ENCODE measurements around the gene SMIM45.

The SMIM45 gene

DNA sequence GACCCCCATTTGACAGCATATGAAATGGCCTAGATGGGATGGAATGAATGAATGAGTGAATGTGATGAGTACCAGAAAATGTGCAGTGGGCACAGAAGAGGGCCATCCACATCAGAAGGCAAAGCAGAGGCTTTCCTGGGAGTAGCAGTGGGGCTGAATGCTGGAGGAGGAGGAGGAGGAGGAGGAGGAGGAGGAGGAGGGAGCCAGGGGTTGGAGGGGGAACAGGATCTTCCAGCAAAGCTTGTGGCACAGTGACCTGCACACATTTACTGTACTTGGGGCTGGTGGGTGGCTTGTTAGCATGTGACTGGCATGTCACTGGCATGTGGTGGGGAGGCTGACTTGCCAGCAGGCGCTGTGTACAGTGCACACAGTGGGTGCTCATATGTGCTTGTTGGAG, 26.8 kb downstream of the SMIM45 start:
- DNase-seq (ENCODE audit: low read depth, low spot score), result no peak
- Histone ChIP-seq H3K9me3 (ENCODE audit: low read depth, low read length) (no peaks in the 10 kb centered on the region), H3K4me3 (no peak overlapping the region), H3K9ac (ENCODE audit: insufficient read length) (no peak overlapping the region), H3K27ac (no peak overlapping the region), H3K36me3 (ENCODE audit: insufficient read depth, low read length) (no peaks in the 10 kb centered on the region)
- TF ChIP-seq POLR2AphosphoS5 (IDR thresholded peaks at IDR 0.05; ENCODE audit: borderline replicate concordance, low read depth, low read length) (no peak), FOXP2 (optimal IDR thresholded peaks at IDR 0.05; ENCODE audit: control extremely low read depth, extremely low read length, insufficient read depth) (no peak), EZH2 (IDR thresholded peaks at IDR 0.05) (no peak)

DNA sequence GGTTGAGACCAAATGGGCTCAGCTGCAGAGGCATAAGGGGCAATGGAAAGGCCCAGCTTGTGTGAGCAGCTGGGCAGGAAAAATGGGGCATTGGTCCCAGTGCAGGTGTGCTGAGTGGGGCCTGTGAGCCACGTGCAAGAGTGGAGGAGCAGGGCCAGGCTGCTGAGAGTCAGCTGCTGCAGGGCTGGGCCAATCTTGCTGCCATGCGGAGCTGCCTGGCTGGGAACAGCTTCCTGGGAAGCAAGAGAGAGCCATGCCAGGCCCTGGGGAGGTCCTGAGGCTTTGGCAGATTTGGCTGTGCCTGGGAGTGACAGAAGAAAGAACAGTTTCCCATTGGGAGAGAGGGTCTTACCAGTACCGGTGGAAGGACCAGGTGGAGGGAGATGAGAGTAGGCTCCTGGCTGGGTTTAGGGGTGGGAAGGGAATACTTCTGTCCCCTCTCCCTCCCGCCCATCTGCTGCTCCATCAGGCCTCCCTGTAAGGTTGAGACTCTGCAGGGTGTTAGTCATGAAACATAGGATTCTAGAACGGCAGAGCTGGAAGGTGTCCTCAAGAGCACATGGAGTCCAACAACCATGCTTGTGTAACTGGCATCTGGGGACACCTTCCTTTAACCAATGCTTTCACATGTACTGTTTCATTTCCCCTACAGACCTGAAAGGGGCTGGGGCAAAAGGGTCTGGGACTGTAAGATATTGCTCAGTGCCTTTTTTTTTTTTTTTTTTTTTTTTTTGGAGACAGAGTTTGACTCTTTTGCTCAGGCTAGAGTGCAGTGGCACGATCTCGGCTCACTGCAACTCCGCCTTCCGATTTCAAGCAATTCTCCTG, 27.7 kb downstream of the SMIM45 start:
- TF ChIP-seq FOXP2 (optimal IDR thresholded peaks at IDR 0.05; ENCODE audit: control extremely low read depth, extremely low read length, insufficient read depth), result no peak
- TF ChIP-seq POLR2AphosphoS5 (IDR thresholded peaks at IDR 0.05; ENCODE audit: borderline replicate concordance, low read depth, low read length), result no peak
- no peak for TF ChIP-seq EZH2 (IDR thresholded peaks at IDR 0.05)
- no peak overlapping the region for H3K9ac ChIP-seq (ENCODE audit: insufficient read length)
- H3K4me3 ChIP-seq, result no peak overlapping the region
- H3K9me3 ChIP-seq (ENCODE audit: low read depth, low read length), result no peaks in the 10 kb centered on the region
- no peaks in the 10 kb centered on the region for H3K36me3 ChIP-seq (ENCODE audit: insufficient read depth, low read length)
- DNase-seq (ENCODE audit: low read depth, low spot score), result no peak
- no peak overlapping the region for H3K27ac ChIP-seq

DNA sequence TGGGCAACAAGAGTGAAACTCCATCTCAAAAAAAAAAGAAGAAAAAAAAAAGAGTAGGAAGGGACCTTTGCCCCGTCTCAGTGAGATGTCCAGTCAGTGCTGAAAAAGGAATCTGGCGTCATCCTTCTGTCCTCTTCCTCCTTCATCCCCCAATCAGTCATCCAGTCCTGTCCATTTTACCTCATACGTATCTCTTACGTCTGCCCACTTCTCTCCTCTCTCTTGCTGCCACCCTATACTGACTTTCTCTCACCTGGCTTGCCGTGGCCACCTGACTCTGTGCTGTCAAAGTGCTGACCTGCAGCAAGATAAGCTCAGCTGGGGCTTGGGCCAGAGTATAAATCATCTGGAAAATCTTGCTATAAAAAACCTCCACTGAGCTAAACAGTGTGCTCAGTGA, 30.9 kb downstream of the SMIM45 start:
- Histone ChIP-seq H3K4me3 (no peak overlapping the region), H3K9me3 (ENCODE audit: low read depth, low read length) (no peaks in the 10 kb centered on the region), H3K9ac (ENCODE audit: insufficient read length) (no peak overlapping the region), H3K36me3 (ENCODE audit: insufficient read depth, low read length) (no peaks in the 10 kb centered on the region), H3K27ac (0 out of 2 replicates have a peak overlapping the region, but pooled peaks have one; percentile 69)
- no peak for DNase-seq (ENCODE audit: low read depth, low spot score)
- TF ChIP-seq FOXP2 (optimal IDR thresholded peaks at IDR 0.05; ENCODE audit: control extremely low read depth, extremely low read length, insufficient read depth) (no peak), POLR2AphosphoS5 (IDR thresholded peaks at IDR 0.05; ENCODE audit: borderline replicate concordance, low read depth, low read length) (no peak), EZH2 (IDR thresholded peaks at IDR 0.05) (no peak)

DNA sequence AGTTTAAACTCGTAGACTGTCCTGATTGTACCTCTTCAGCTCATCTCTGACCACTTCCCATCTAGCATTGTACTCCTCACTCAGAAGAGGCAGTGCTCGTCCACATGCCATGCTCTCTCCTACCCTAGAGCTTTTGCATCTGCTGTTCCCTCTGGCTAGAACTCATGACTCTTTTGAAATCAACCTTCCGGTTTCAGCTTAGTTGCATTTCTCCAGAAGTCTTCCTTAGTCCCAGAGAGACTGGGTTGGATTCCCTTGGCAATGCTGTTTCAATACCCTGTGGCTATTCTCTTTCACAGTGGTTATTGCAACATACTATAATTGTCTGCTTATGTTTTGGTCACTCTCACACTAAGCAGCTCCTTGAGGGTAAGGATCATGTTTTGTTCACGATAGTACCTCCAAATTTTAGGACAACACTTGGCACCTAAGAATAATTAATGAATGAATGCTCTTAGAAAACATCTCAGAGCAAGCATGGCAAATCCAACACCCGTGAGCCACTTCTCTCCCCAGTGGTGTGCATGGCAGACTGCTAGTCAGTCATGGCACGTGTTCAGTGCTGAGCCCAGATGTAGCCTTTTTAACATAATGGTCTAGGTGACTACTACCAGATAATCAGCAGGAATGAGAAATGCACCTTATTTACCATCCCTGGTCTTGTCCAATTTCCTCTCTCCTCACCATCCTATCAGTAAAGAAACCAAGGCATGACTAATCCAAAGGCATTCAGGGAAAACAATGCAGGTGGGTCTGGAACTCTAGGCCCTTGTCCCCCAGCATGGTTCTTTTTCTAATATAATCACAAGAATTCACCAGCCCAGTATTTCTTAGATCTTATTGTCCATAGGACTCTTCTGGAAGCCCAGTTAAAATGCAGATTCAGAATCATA, 31.8 kb downstream of the SMIM45 start:
- TF ChIP-seq EZH2 (IDR thresholded peaks at IDR 0.05), result no peak
- no peak for TF ChIP-seq POLR2AphosphoS5 (IDR thresholded peaks at IDR 0.05; ENCODE audit: borderline replicate concordance, low read depth, low read length)
- TF ChIP-seq FOXP2 (optimal IDR thresholded peaks at IDR 0.05; ENCODE audit: control extremely low read depth, extremely low read length, insufficient read depth), result no peak
- Histone ChIP-seq H3K9ac (ENCODE audit: insufficient read length) (peak overlapping the region; percentile 29), H3K36me3 (ENCODE audit: insufficient read depth, low read length) (no peaks in the 10 kb centered on the region), H3K9me3 (ENCODE audit: low read depth, low read length) (no peaks in the 10 kb centered on the region), H3K4me3 (peak overlapping the region; percentile 31), H3K27ac (peak overlapping the region; percentile 69; the same call in 1 of the 2 replicates)
- peak; percentile 45 for DNase-seq (ENCODE audit: low read depth, low spot score)

DNA sequence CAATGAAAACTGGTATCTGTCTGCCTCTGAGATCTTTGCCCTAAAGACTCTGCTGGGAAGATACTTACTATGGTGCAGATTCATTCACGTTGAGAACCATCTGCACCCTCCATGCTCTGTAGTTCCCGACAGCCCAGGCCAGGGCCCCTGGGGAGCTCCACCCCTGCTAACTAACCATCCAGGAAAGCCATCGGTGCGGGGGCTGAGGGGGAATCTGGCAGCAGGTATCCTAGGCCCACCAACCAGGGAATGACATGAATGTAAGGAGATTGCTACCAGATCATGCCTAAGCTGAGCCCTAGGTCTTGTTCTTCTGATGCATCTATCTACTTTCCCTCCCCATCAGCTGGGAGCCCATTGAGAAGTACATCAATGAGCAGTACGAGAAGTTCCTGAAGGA, 35.3 kb downstream of the SMIM45 start:
- no peaks in the 10 kb centered on the region for H3K9me3 ChIP-seq (ENCODE audit: low read depth, low read length)
- no peak overlapping the region for H3K27ac ChIP-seq
- no peak for DNase-seq (ENCODE audit: low read depth, low spot score)
- no peak overlapping the region for H3K4me3 ChIP-seq
- TF ChIP-seq POLR2AphosphoS5 (IDR thresholded peaks at IDR 0.05; ENCODE audit: borderline replicate concordance, low read depth, low read length) (no peak), FOXP2 (optimal IDR thresholded peaks at IDR 0.05; ENCODE audit: control extremely low read depth, extremely low read length, insufficient read depth) (no peak), EZH2 (IDR thresholded peaks at IDR 0.05) (no peak)
- H3K9ac ChIP-seq (ENCODE audit: insufficient read length), result no peak overlapping the region
- H3K36me3 ChIP-seq (ENCODE audit: insufficient read depth, low read length), result no peaks in the 10 kb centered on the region

DNA sequence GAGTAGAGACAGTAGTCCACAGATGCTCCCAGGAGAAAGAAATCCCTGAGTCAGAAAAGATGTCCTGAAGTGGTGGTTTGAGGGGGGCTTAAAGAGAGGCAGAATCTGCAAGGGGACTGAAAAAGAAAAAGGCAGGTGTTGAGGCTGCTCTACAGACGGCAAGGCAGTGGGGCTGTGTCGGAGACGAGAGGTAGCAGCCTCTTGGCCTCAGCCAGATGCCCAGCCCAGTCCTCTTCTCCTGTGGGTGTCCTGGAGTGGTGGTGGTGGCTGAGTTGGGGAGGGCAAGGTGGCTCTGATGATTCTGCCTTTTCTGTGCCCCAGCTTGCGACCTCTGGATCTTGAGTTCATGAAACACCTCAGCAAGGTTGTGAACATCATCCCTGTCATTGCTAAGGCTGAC, 37.3 kb downstream of the SMIM45 start:
- Histone ChIP-seq H3K27ac (no peak overlapping the region), H3K36me3 (ENCODE audit: insufficient read depth, low read length) (no peaks in the 10 kb centered on the region), H3K4me3 (no peak overlapping the region), H3K9ac (ENCODE audit: insufficient read length) (no peak overlapping the region), H3K9me3 (ENCODE audit: low read depth, low read length) (no peaks in the 10 kb centered on the region)
- no peak for TF ChIP-seq EZH2 (IDR thresholded peaks at IDR 0.05)
- DNase-seq (ENCODE audit: low read depth, low spot score), result no peak

DNA sequence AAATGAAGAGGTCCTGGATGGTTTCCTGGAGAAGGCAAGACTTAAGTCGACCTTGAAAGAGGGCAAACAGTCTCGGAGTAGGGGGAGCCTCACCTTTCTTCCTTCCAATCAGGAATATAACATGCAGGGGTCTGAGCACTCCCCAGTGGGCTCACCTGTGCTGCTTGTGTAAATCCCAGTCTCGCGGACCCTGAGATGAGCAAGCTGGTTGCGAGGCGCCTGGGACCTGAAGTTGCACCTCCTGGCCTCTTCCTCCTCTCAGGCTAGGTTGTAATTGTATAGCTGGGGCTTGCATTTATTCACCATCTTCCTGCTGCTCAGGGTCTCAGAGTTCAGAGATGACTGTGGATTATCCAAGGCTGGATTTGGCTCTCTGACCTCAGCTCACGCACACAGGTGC, 39.2 kb downstream of the SMIM45 start:
- no peaks in the 10 kb centered on the region for H3K36me3 ChIP-seq (ENCODE audit: insufficient read depth, low read length)
- no peak for TF ChIP-seq POLR2AphosphoS5 (IDR thresholded peaks at IDR 0.05; ENCODE audit: borderline replicate concordance, low read depth, low read length)
- TF ChIP-seq FOXP2 (optimal IDR thresholded peaks at IDR 0.05; ENCODE audit: control extremely low read depth, extremely low read length, insufficient read depth), result no peak
- no peak for TF ChIP-seq EZH2 (IDR thresholded peaks at IDR 0.05)
- no peak overlapping the region for H3K27ac ChIP-seq
- no peak overlapping the region for H3K4me3 ChIP-seq
- no peak overlapping the region for H3K9ac ChIP-seq (ENCODE audit: insufficient read length)
- no peaks in the 10 kb centered on the region for H3K9me3 ChIP-seq (ENCODE audit: low read depth, low read length)
- DNase-seq (ENCODE audit: low read depth, low spot score), result no peak

DNA sequence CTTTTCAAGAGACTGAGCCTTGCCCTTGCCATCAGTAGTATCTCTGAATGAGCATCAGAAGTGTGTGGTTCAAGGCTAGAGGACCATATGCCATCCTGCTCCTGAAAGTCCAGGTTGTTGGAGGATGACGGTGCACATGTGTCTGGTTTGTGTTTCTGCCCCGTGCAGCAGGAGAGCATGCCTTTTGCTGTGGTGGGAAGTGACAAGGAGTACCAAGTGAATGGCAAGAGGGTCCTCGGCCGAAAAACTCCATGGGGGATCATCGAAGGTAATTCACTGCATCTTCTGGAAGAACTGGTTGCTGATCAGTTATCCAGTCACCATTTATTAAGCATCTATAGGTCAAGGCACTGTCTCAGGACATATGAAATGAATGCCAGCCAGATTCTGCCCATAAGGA, 40.5 kb downstream of the SMIM45 start:
- TF ChIP-seq POLR2AphosphoS5 (IDR thresholded peaks at IDR 0.05; ENCODE audit: borderline replicate concordance, low read depth, low read length) (no peak), EZH2 (IDR thresholded peaks at IDR 0.05) (no peak), FOXP2 (optimal IDR thresholded peaks at IDR 0.05; ENCODE audit: control extremely low read depth, extremely low read length, insufficient read depth) (no peak)
- Histone ChIP-seq H3K9ac (ENCODE audit: insufficient read length) (no peak overlapping the region), H3K4me3 (no peak overlapping the region), H3K27ac (no peak overlapping the region), H3K9me3 (ENCODE audit: low read depth, low read length) (no peaks in the 10 kb centered on the region), H3K36me3 (ENCODE audit: insufficient read depth, low read length) (no peaks in the 10 kb centered on the region)
- no peak for DNase-seq (ENCODE audit: low read depth, low spot score)
